Nephron progenitor cell (in vitro differentiated cells): Measurements from ENCODE around the gene EXOC3.
A peak's percentile ranks its signal among the peaks of the same experiment; 100 is the strongest.
"Not testable (repeated sequence)": the region's sequence is repeated elsewhere in the genome, so short reads cannot be mapped to it uniquely, and the experiment has no call there.

Experiments
- DNase-seq: peaks from one replicate; pipeline ENCODE4 v3.0.0; 2021
- H3K27ac Mint-ChIP-seq: 2 replicates; pipeline ENCODE4 v1.8.0; 2021; ENCODE audit warnings: mild to moderate bottlenecking, moderate library complexity, mixed read lengths
- H3K27me3 Mint-ChIP-seq: 2 replicates; pipeline ENCODE4 v1.8.0; 2021; ENCODE audit warnings: mild to moderate bottlenecking, low read depth, mixed read lengths; ENCODE audit not compliant: poor library complexity
- H3K36me3 Mint-ChIP-seq: 2 replicates; pipeline ENCODE4 v1.8.0; 2021; ENCODE audit warnings: low read depth, mixed read lengths
- H3K4me1 Mint-ChIP-seq: 2 replicates; pipeline ENCODE4 v1.8.0; 2021; ENCODE audit warnings: mixed read lengths
- H3K4me3 Mint-ChIP-seq: 2 replicates; pipeline ENCODE4 v1.8.0; 2021; ENCODE audit warnings: mild to moderate bottlenecking, moderate library complexity, mixed read lengths
- H3K9me3 Mint-ChIP-seq: 2 replicates; pipeline ENCODE4 v1.8.0; 2021; ENCODE audit warnings: mild to moderate bottlenecking, moderate library complexity, mixed read lengths
- CTCF ChIP-seq: fragments of 200-600 bp; sonication (generic); IDR thresholded peaks from 2 replicates; pipeline ENCODE4 v1.5.0; 2021; ENCODE audit warnings: antibody characterized with exemption

The EXOC3 gene

DNA sequence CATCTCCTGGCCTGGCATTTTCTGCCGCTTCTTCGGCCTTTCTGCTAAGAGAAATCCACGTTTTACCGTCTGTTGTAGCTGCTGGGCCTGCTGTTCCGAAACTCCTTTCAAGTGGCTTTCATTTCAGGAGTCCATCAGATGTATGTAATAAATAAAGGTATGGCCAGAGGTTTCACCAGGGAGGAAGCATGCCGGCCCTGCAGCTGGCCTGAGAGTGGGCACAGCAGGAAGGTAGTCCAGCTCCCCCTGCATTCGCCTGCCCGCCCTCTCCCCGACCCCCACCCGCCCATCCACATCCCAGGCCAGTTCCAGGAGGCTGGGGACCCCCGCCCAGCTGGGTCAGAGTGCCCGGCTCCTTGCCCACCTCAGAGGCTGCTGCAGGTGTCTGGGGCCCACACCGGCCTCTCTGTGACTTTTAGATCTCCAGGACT is 46.4 kb upstream of the EXOC3 start:
- Mint-ChIP-seq H3K27ac (peak overlapping the region; percentile 61), H3K9me3 (peaks cover under 1% of the 10 kb centered on the region), H3K4me1 (peaks cover 47% of the 10 kb centered on the region), H3K36me3 (no peaks in the 10 kb centered on the region), H3K4me3 (no peak overlapping the region), H3K27me3 (peaks cover 39% of the 10 kb centered on the region)
- no peak for DNase-seq
- no peak for TF ChIP-seq CTCF

- H3K27ac Mint-ChIP-seq, H3K9me3 Mint-ChIP-seq, DNase-seq, H3K36me3 Mint-ChIP-seq, H3K4me3 Mint-ChIP-seq: not testable (repeated sequence)
- Mint-ChIP-seq H3K4me1 (peaks cover 38% of the 10 kb centered on the region), H3K27me3 (peaks cover 42% of the 10 kb centered on the region)
Measured at GRCh38 chr5:398141-398474, 44.9 kb upstream of the EXOC3 start.

DNA sequence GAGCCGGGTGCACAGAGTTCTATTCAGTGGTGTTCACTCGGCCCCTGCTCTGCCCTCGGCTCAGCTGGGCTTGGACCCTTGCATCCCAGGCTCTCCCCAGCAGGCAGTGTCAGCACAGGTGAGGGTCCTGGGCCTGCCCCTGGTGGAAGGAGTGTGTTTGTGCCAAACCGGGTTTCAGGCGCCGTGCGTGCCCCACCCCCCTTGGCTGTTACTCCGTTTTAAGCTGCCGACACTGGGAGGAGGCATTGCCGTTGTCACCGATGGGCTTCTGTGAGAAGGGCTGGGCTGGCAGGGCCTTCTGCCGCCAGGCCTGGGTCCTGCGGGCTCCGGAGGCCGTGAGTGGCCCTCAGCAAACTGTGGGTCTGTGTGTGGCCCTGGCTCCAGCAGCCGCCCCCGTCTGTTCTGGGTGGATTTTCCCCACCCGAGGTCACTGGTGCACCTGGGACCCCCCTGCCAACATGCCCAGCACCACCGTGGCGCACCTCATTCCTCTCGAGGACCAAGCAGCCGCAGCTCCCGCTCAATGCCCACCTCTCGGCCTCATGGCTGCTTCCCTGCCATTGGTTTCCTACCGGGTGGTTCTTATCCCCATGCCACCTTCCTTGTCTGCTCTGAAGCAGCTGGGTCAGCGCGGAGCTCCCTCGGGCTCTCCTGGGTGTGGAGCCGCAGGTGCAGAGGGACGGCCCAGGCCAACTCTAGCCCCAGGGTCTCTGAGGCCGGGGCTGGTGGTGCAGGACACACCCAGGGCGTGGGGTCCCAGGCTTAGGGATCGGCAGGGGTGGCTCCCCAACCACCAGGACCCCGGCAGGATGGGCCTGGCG is 44.3 kb upstream of the EXOC3 start:
- no peak for TF ChIP-seq CTCF
- Mint-ChIP-seq H3K4me1 (peaks cover 33% of the 10 kb centered on the region), H3K36me3 (peaks cover 5% of the 10 kb centered on the region), H3K9me3 (peaks cover 7% of the 10 kb centered on the region), H3K4me3 (no peak overlapping the region), H3K27ac (no peak overlapping the region), H3K27me3 (peaks cover 42% of the 10 kb centered on the region)
- no peak for DNase-seq

GRCh38 chr5:399296-400281 is 43.4 kb upstream of the EXOC3 start:
- peak; percentile 87 for DNase-seq
- peaks cover 5% of the 10 kb centered on the region for H3K36me3 Mint-ChIP-seq
- peaks cover 35% of the 10 kb centered on the region for H3K4me1 Mint-ChIP-seq
- peak overlapping the region; percentile 61 for H3K27ac Mint-ChIP-seq
- TF ChIP-seq CTCF, result no peak
- peaks cover 47% of the 10 kb centered on the region for H3K27me3 Mint-ChIP-seq
- H3K4me3 Mint-ChIP-seq, result peak overlapping the region; percentile 72
- peaks cover 7% of the 10 kb centered on the region for H3K9me3 Mint-ChIP-seq

DNA sequence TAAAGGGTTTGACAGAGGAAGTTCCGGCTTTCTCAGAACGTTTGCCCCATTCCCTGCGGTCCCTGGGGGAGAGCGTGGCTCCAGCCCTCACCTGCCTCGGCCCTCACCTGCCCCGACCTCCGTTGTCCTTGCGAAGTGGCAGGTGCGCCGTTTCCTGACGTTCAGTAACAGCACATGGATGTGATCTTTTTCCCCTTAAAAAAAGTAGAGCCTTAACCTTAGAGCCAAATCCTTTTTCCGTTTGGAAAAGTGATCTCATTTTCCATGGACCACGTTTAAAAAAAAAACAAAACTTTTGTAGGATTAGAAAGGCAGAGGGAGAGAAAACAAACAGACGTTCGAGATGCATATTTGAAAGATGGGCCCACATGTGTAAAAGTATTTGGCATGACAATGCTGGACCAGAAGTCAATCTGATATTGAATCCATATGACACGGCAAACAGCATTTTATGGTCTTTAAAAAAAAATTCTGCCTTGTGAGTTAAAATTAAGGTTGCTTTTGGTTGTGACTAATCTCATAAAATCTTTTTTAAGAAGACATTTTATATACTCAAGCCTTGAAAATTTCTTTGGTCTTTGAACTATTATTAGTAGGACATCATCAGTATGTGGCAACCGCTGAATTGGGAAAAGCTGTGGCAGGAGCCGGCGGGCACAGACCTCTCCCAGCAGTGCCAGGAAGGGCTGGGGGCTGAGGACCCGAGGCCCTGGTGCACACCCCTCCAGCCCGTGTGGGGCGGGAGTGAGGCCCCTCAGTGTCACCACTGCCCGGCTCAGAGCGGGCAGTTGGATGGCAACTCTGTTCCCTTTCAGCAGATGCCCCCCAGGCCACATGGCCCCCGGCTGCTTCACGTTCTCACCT is 42.5 kb upstream of the EXOC3 start:
- peak overlapping the region; percentile 61 for H3K27ac Mint-ChIP-seq
- H3K4me3 Mint-ChIP-seq, result peak overlapping the region; percentile 72
- peaks cover 31% of the 10 kb centered on the region for H3K4me1 Mint-ChIP-seq
- no peak for TF ChIP-seq CTCF
- peaks cover 5% of the 10 kb centered on the region for H3K36me3 Mint-ChIP-seq
- H3K9me3 Mint-ChIP-seq, result peaks cover 7% of the 10 kb centered on the region
- no peak for DNase-seq
- peaks cover 45% of the 10 kb centered on the region for H3K27me3 Mint-ChIP-seq
